Activated CD4-positive, alpha-beta memory T cell treated with anti-CD3 and anti-CD28 coated beads, Interleukin-2, amount 10 ng/mL, durations not matched to agents 7 days and 5 days (primary cell): Measurements from ENCODE around the gene BRD3. TPM values are rescaled to one million over a fixed set of nuclear protein-coding genes. Genes with fewer than 3 reads are reported as not detected.

Experiments
- CTCF ChIA-PET: fragments of 350-600 bp; sonication (Branson Sonifier 250); formaldehyde crosslinking; loops from one replicate; lab custom pipeline; 2021; ENCODE audit warnings: antibody characterized with exemption, inconsistent platforms; lab: Charles Lee
- POLR2A ChIA-PET: fragments of 350-600 bp; sonication (Branson Sonifier 250); formaldehyde crosslinking; loops from one replicate; lab custom pipeline; 2021; ENCODE audit warnings: antibody characterized with exemption; lab: Charles Lee
- DNase-seq: peaks from one replicate; pipeline ENCODE4 v3.0.0-alpha.2; 2020
- H3K27ac Mint-ChIP-seq: one replicate; pipeline ENCODE4 v1.8.0; 2021; ENCODE audit warnings: mild to moderate bottlenecking, mixed read lengths
- H3K27me3 Mint-ChIP-seq: one replicate; pipeline ENCODE4 v1.8.0; 2021; ENCODE audit warnings: mixed read lengths
- H3K36me3 Mint-ChIP-seq: one replicate; pipeline ENCODE4 v1.8.0; 2021; ENCODE audit warnings: low read depth, mixed read lengths
- H3K4me1 Mint-ChIP-seq: one replicate; pipeline ENCODE4 v1.8.0; 2021; ENCODE audit warnings: mixed read lengths
- H3K4me3 Mint-ChIP-seq: one replicate; pipeline ENCODE4 v1.8.0; 2021; ENCODE audit warnings: mild to moderate bottlenecking, mixed read lengths
- H3K9me3 Mint-ChIP-seq: one replicate; pipeline ENCODE4 v1.8.0; 2021; ENCODE audit warnings: mixed read lengths
- total RNA-seq, 2 experiments: library from RNA; stranded (reverse); gene quantifications; one replicate each; pipeline ENCODE4 v1.2.3, GENCODE V29; 2021

BRD3 gene
- total RNA-seq, 2 experiments from 2014 or later, result 26.0 to 29.3 TPM

- H3K27me3 Mint-ChIP-seq, result peaks cover 2% of the 10 kb centered on the region
- no peaks in the 10 kb centered on the region for H3K36me3 Mint-ChIP-seq
- DNase-seq, result no peak
- CTCF ChIA-PET, result interaction anchor here (2.7 kb wide), 1 partner anchor 11 kb away, joined by 12 read pairs; no protein-coding TSS in a partner anchor
- no peak overlapping the region for H3K27ac Mint-ChIP-seq
- no peak overlapping the region for H3K4me3 Mint-ChIP-seq
- no peaks in the 10 kb centered on the region for H3K9me3 Mint-ChIP-seq
- POLR2A ChIA-PET, result no interaction called here
- H3K4me1 Mint-ChIP-seq, result no peaks in the 10 kb centered on the region
Observed at GRCh38 chr9:134004881-134005280, 62.9 kb downstream of the BRD3 start.

DNA sequence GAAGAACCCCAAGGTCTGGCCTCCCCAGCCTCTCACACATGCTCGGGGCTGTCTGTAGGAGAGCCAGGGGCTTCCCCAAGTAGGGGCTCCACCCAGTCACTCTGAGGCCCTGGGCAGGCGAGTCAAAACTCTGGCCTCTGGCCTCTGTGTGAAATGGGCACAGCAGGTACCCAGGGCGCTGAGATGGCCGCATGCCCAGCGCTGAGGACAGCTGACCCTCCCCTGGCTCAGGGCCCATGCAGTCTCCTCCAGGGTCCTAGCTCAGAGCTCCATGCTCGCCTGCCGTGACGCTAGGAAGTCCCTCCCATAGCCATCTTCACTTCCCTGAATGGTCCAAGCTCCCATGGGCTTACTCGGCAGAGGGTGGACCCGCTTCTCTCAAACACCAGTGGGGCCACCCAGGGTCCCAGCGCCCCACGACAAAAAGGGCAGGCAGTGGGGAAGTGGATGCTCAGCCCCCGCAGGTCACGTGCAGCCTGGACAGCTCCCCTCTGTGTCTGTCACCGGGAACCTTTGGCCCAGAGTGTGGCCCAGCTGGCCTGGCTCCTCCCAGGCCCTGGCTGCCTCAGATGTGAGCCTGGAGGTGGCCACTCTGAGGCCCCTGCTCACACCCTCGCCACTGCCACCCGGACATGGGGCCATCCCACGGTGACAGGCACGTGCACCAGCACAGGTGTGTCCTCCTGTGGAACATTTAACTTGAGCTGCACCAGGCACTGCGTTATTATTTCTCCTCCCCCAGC is 63.5 kb downstream of the BRD3 start:
- Mint-ChIP-seq H3K27ac (no peak overlapping the region), H3K36me3 (no peaks in the 10 kb centered on the region), H3K27me3 (peaks cover 2% of the 10 kb centered on the region), H3K4me3 (no peak overlapping the region), H3K9me3 (no peaks in the 10 kb centered on the region), H3K4me1 (no peaks in the 10 kb centered on the region)
- DNase-seq, result no peak
- CTCF ChIA-PET, result interaction anchor here (2.7 kb wide), 1 partner anchor 10 kb away, joined by 12 read pairs; no protein-coding TSS in a partner anchor
- POLR2A ChIA-PET, result no interaction called here

DNA sequence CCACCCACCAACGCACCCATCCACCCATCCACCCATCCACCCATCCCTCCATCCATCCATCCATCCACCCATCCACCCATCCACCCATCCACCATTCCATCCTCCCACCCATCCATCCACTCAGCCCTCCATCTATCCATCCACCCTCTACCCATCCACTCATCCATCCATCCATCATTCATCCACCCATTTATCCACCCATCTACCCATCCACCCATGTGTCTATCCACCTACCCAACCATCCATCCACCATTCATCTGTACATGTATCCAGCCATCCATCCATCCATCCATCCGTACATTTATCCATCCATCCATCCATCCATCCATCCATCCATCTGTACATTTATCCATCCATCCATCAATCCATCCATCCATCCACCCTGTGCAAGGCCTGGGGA is 64.6 kb downstream of the BRD3 start:
- Mint-ChIP-seq H3K4me3 (no peak overlapping the region), H3K27me3 (peaks cover 2% of the 10 kb centered on the region), H3K4me1 (no peaks in the 10 kb centered on the region), H3K27ac (no peak overlapping the region), H3K36me3 (no peaks in the 10 kb centered on the region), H3K9me3 (no peaks in the 10 kb centered on the region)
- no peak for DNase-seq
- POLR2A ChIA-PET, result no interaction called here
- CTCF ChIA-PET, result no interaction called here

GRCh38 chr9:134002796-134003195 is 65.0 kb downstream of the BRD3 start:
- no peaks in the 10 kb centered on the region for H3K9me3 Mint-ChIP-seq
- CTCF ChIA-PET, result no interaction called here
- H3K4me3 Mint-ChIP-seq, result no peak overlapping the region
- DNase-seq, result no peak
- no peaks in the 10 kb centered on the region for H3K36me3 Mint-ChIP-seq
- no peaks in the 10 kb centered on the region for H3K4me1 Mint-ChIP-seq
- POLR2A ChIA-PET, result no interaction called here
- no peak overlapping the region for H3K27ac Mint-ChIP-seq
- peaks cover 2% of the 10 kb centered on the region for H3K27me3 Mint-ChIP-seq

- H3K27ac Mint-ChIP-seq, result no peak overlapping the region
- no peak for DNase-seq
Observed at GRCh38 chr9:133999851-134000265, 68.0 kb downstream of the BRD3 start.

GRCh38 chr9:133998915-133999595 is 68.8 kb downstream of the BRD3 start:
- Mint-ChIP-seq H3K9me3 (no peaks in the 10 kb centered on the region), H3K27ac (no peak overlapping the region), H3K36me3 (no peaks in the 10 kb centered on the region), H3K4me3 (no peak overlapping the region), H3K27me3 (peaks cover 2% of the 10 kb centered on the region), H3K4me1 (no peaks in the 10 kb centered on the region)
- POLR2A ChIA-PET, result no interaction called here
- DNase-seq, result no peak
- CTCF ChIA-PET, result no interaction called here

More at GRCh38 chr9:133999851-134000265, 68.0 kb downstream of the BRD3 start:
- Mint-ChIP-seq H3K27me3 (no peaks in the 10 kb centered on the region), H3K36me3 (no peaks in the 10 kb centered on the region), H3K9me3 (no peaks in the 10 kb centered on the region), H3K4me1 (no peaks in the 10 kb centered on the region), H3K4me3 (no peak overlapping the region)
- POLR2A ChIA-PET, result no interaction called here
- CTCF ChIA-PET, result no interaction called here

- CTCF ChIA-PET, result interaction anchor here (0.6 kb wide), 1 partner anchor 71 kb away, joined by 3 read pairs; no protein-coding TSS in a partner anchor
- POLR2A ChIA-PET, result no interaction called here
- Mint-ChIP-seq H3K4me1 (peaks cover 1% of the 10 kb centered on the region), H3K4me3 (no peak overlapping the region), H3K27ac (no peak overlapping the region), H3K9me3 (no peaks in the 10 kb centered on the region), H3K36me3 (no peaks in the 10 kb centered on the region), H3K27me3 (peaks cover 2% of the 10 kb centered on the region)
- no peak for DNase-seq
Observed at GRCh38 chr9:133997584-133997983, 70.2 kb downstream of the BRD3 start.

DNA sequence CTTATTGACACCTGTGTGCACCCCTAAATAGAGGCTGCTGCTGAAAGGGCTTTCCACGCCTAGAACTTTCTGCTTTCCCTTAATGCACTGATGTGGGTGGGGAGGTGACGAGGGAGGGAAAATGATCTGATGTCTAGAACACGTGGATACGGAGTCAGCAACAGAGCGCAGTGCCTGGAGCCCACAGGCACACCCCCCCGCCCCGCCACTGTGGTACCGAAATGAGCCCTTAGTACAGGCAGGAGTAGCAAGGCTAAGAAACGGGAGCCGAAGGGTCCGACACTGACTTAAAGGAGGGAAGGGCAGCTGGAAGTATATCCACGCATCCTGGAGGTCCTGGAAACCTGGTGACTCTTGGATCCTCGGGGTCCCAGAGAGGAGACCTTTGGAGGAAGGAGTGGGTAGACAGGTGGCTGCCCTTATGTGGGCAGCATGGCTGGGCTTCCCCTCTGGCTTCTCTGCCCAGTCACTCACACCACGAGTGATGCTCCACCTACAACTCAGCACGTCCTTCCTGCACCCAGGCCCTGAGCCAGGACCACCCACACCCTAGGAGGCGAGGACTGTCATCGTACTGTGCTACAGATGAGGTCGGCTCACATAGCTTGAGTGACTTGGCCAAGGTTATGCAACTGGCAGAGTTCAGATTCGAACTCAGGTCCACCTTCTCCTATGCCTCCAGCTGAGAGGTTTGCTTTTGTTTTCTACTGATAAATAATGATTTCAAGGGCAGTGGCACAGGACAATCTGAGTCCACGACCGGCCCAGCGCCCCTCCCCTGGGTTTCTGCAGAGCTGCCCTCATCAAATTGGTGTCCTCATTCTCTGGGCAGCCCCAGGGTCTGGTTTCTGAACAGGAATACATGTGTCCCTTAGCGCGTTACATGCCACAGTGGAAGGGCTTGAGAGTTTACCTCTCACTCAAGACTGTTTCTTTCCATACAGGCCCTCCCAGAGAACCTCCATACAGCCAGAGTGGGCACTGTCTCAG is 71.0 kb downstream of the BRD3 start:
- H3K27ac Mint-ChIP-seq, result no peak overlapping the region
- H3K36me3 Mint-ChIP-seq, result no peaks in the 10 kb centered on the region
- POLR2A ChIA-PET, result no interaction called here
- no peak for DNase-seq
- peaks cover 2% of the 10 kb centered on the region for H3K27me3 Mint-ChIP-seq
- CTCF ChIA-PET, result interaction anchor here (0.6 kb wide), 1 partner anchor 72 kb away, joined by 3 read pairs; no protein-coding TSS in a partner anchor
- no peak overlapping the region for H3K4me3 Mint-ChIP-seq
- no peaks in the 10 kb centered on the region for H3K9me3 Mint-ChIP-seq
- H3K4me1 Mint-ChIP-seq, result peaks cover 1% of the 10 kb centered on the region

GRCh38 chr9:133995012-133995896 is 72.6 kb downstream of the BRD3 start:
- no peak overlapping the region for H3K27ac Mint-ChIP-seq
- DNase-seq, result no peak
- POLR2A ChIA-PET, result interaction anchor here (2.6 kb wide), 1 partner anchor 212 kb away, joined by 9 read pairs; no protein-coding TSS in a partner anchor
- peaks cover 11% of the 10 kb centered on the region for H3K27me3 Mint-ChIP-seq
- CTCF ChIA-PET, result interaction anchor here (0.8 to 3.7 kb wide), 8 partner anchors 11 to 268 kb away, joined by 3 to 79 read pairs (median 4); no protein-coding TSS in a partner anchor
- H3K9me3 Mint-ChIP-seq, result no peaks in the 10 kb centered on the region
- H3K4me1 Mint-ChIP-seq, result peaks cover 1% of the 10 kb centered on the region
- H3K4me3 Mint-ChIP-seq, result no peak overlapping the region
- H3K36me3 Mint-ChIP-seq, result no peaks in the 10 kb centered on the region

- peak; percentile 76 for DNase-seq
- POLR2A ChIA-PET, result interaction anchor here (1.3 to 2.6 kb wide), 2 partner anchors 212 to 214 kb away, joined by 3 to 9 read pairs; no protein-coding TSS in a partner anchor
- H3K4me3 Mint-ChIP-seq, result no peak overlapping the region
- H3K4me1 Mint-ChIP-seq, result peaks cover 1% of the 10 kb centered on the region
- H3K27me3 Mint-ChIP-seq, result peaks cover 16% of the 10 kb centered on the region
- CTCF ChIA-PET, result interaction anchor here (0.7 to 3.7 kb wide), 12 partner anchors 9 to 809 kb away, joined by 3 to 79 read pairs (median 4); no protein-coding TSS in a partner anchor
- H3K27ac Mint-ChIP-seq, result no peak overlapping the region
- H3K36me3 Mint-ChIP-seq, result no peaks in the 10 kb centered on the region
- no peaks in the 10 kb centered on the region for H3K9me3 Mint-ChIP-seq
Observed at GRCh38 chr9:133994353-133995011, 73.3 kb downstream of the BRD3 start.

- ChIA-PET POLR2A (interaction anchor here (1.1 to 2.6 kb wide), 3 partner anchors 38 to 213 kb away, joined by 3 to 9 read pairs (median 3); no protein-coding TSS in a partner anchor), CTCF (interaction anchor here (0.7 to 3.7 kb wide), 11 partner anchors 8 to 808 kb away, joined by 3 to 79 read pairs (median 4); no protein-coding TSS in a partner anchor)
- DNase-seq, result no peak
- H3K4me1 Mint-ChIP-seq, result peaks cover 1% of the 10 kb centered on the region
- peak overlapping the region; percentile 59 for H3K4me3 Mint-ChIP-seq
- H3K9me3 Mint-ChIP-seq, result no peaks in the 10 kb centered on the region
- no peak overlapping the region for H3K27ac Mint-ChIP-seq
- peaks cover 17% of the 10 kb centered on the region for H3K27me3 Mint-ChIP-seq
- H3K36me3 Mint-ChIP-seq, result no peaks in the 10 kb centered on the region
Observed at GRCh38 chr9:133993635-133994253, 74.1 kb downstream of the BRD3 start.
